ENCODE measurements around the gene SECISBP2L. TPM values are rescaled to one million over a fixed set of nuclear protein-coding genes. Genes with fewer than 3 reads are reported as not detected.

Gene SECISBP2L
- total and polyA plus RNA-seq, 11 donors = 8.8 to 52.4 (median 36.8) TPM

DNA sequence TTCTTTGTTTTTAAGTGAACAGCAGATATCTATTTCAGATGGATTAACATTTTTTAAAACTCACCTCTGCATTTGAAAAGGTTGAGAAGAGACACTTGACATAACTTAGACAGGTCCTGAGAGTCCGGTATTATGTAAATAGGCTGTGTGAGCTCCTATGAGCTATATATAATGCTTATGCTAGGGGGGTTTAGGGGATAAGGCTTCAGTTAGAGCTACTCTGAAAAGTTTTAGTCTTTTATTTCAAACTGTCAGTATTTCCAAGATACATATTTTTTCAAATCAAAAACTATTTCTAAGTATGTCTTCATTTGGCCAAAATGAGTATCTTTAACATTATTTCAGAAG lies 99.4 kb downstream of the SECISBP2L start:
- 44 to 76% (median 57%) methylated on average over 1 of the region's 1 CpG for WGBS, 4 donors
- no peak overlapping the region for H3K4me3 ChIP-seq
- DNase-seq (no peak), ATAC-seq (peak in 2 of 4 donors; percentile 40 to 60)
- intact Hi-C loops (cut with DNase I) = no loop called here
- TF ChIP-seq, protein P1, sequence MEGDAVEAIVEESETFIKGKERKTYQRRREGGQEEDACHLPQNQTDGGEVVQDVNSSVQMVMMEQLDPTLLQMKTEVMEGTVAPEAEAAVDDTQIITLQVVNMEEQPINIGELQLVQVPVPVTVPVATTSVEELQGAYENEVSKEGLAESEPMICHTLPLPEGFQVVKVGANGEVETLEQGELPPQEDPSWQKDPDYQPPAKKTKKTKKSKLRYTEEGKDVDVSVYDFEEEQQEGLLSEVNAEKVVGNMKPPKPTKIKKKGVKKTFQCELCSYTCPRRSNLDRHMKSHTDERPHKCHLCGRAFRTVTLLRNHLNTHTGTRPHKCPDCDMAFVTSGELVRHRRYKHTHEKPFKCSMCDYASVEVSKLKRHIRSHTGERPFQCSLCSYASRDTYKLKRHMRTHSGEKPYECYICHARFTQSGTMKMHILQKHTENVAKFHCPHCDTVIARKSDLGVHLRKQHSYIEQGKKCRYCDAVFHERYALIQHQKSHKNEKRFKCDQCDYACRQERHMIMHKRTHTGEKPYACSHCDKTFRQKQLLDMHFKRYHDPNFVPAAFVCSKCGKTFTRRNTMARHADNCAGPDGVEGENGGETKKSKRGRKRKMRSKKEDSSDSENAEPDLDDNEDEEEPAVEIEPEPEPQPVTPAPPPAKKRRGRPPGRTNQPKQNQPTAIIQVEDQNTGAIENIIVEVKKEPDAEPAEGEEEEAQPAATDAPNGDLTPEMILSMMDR (IDR thresholded peaks at IDR 0.05) = no peak
- TF ChIP-seq POLR2A (IDR thresholded peaks at IDR 0.05) = no peak
- H3K27ac ChIP-seq = peak overlapping the region in 6 of 12 donors; percentile 33 to 60 (median 50)
- no peaks in the 10 kb centered on the region for H3K27me3 ChIP-seq
- H3K9me3 ChIP-seq = no peaks in the 10 kb centered on the region
- peaks cover 0 to 29% (median 16%) of the 10 kb centered on the region in 12 donors for H3K4me1 ChIP-seq
- no peaks in the 10 kb centered on the region for H3K36me3 ChIP-seq

DNA sequence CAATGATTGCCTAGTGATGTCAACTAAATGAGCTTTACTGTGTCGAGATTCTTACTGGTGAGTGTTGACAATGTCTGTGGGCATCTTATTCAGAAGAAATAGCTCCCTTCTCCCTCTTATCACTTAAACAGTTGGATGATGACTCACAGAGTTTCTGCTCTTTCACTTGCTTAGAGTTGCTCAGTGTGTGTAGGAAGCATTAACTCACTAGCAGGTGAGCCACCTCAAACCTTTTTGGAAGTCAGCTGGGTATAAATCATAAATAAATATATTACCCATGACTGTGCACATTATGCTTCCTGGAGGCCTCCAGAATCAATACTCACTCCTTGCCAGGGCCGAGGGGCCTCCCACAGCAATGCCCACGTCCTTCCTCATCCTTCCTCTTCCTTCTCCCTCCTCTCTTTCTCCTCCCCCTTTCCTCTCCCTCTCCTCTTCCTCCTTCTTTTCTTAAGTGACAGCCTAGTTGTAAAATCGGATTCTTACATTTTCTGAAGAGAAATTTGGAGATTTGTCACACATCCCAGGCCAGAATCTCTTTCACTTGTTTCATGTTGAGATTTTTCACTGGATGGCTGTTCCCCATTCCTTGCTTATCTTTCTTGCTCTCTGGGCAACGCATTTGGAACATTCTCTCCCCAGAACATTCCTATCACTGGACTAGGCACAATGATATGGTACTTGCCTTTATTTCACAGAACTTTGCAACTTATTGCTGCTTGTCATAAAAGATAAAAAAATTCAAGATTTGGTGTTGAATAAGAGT lies 100.0 kb downstream of the SECISBP2L start:
- H3K36me3 ChIP-seq = no peaks in the 10 kb centered on the region
- 28 to 36% (median 34%) methylated on average over 5 of the region's 5 CpGs for WGBS, 4 donors
- peak overlapping the region in 2 of 12 donors; percentile 2 to 14 for H3K4me3 ChIP-seq
- peak overlapping the region in 9 of 12 donors; percentile 1 to 60 (median 47) for H3K27ac ChIP-seq
- H3K9me3 ChIP-seq = no peaks in the 10 kb centered on the region
- intact Hi-C loops (cut with DNase I) = no loop called here
- peaks cover 0 to 29% (median 16%) of the 10 kb centered on the region in 12 donors for H3K4me1 ChIP-seq
- DNase-seq (no peak), ATAC-seq (peak; percentile 57 to 84 (median 78))
- no peaks in the 10 kb centered on the region for H3K27me3 ChIP-seq
- TF ChIP-seq POLR2A (IDR thresholded peaks at IDR 0.05) = no peak
- TF ChIP-seq, protein P1 (IDR thresholded peaks at IDR 0.05) = no peak

- intact Hi-C loops (cut with DNase I) = no loop called here
- 41 to 89% (median 70%) methylated on average over 2 of the region's 2 CpGs for WGBS, 4 donors
These were observed 100.9 kb downstream of the SECISBP2L start for GRCh38 chr15:48945386-48945785.

DNA sequence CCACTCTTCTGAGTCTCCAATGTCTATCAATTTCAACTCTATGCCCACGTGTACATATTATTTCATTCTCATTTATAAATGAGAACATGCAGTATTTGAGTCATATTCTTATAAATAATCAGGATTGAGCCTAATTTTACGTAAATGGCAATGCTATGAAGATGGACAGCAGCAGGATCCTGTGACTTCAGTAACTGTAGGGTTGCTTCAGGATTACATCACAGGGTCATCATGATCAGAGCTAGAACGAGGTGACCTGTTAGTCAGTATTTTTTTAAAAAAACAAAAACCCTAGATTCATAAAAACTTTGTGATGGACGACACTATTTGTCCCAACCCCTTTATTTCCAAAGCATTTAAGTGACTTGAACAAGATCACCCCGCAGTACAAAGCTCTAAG lies 104.3 kb downstream of the SECISBP2L start:
- Histone ChIP-seq H3K4me3 (no peak overlapping the region), H3K27me3 (no peaks in the 10 kb centered on the region), H3K4me1 (peaks cover 0 to 24% (median 14%) of the 10 kb centered on the region in 12 donors), H3K9me3 (no peaks in the 10 kb centered on the region), H3K36me3 (no peaks in the 10 kb centered on the region), H3K27ac (no peak overlapping the region)
- 71 to 81% (median 77%) methylated on average over 5 of the region's 5 CpGs for WGBS, 4 donors
- DNase-seq (no peak), ATAC-seq (no peak)
- intact Hi-C loops (cut with DNase I) = no loop called here
- TF ChIP-seq POLR2A (IDR thresholded peaks at IDR 0.05) = no peak
- TF ChIP-seq, protein P1 (IDR thresholded peaks at IDR 0.05) = no peak

More at GRCh38 chr15:48945386-48945785, 100.9 kb downstream of the SECISBP2L start:
- no peaks in the 10 kb centered on the region for H3K36me3 ChIP-seq
- no peak for DNase-seq
- no peak overlapping the region for H3K4me3 ChIP-seq
- peaks cover 0 to 29% (median 16%) of the 10 kb centered on the region in 12 donors for H3K4me1 ChIP-seq
- H3K9me3 ChIP-seq = no peaks in the 10 kb centered on the region
- H3K27ac ChIP-seq = peak overlapping the region in 6 of 12 donors; percentile 1 to 60 (median 43)
- no peaks in the 10 kb centered on the region for H3K27me3 ChIP-seq
- peak in 2 of 4 donors; percentile 47 to 51 for ATAC-seq
- TF ChIP-seq, protein P1 (IDR thresholded peaks at IDR 0.05) = no peak
- TF ChIP-seq POLR2A (IDR thresholded peaks at IDR 0.05) = no peak
